SK-N-SH (cell line): ENCODE measurements around the gene DIAPH2. TPM values are rescaled to one million over a fixed set of nuclear protein-coding genes. Genes with fewer than 3 reads are reported as not detected.

Source experiments
- CTCF ChIA-PET: fragments of 300-600, 350-600 bp; formaldehyde crosslinking; extraction: SDS; loops from one replicate; lab custom pipeline; 2021; lab: Yijun Ruan, JAX
- POLR2A ChIA-PET: fragments of 350-600 bp; sonication (Branson Sonifier 250); formaldehyde crosslinking; extraction: SDS; loops from one replicate; lab custom pipeline; 2020; ENCODE audit warnings: antibody characterized with exemption, inconsistent platforms; lab: Yijun Ruan, JAX
- DNase-seq: peaks from one replicate; pipeline ENCODE4 v3.0.0; 2012
- H2AFZ ChIP-seq: fragments of 200-600 bp; sonication (generic); 2 replicates; pipeline ENCODE4 v1.8.1; 2016; ENCODE audit warnings: antibody characterized with exemption, mild to moderate bottlenecking, low read depth
- H3F3A ChIP-seq: fragments of 200-600 bp; sonication (generic); replicated peaks from 2 replicates; pipeline ENCODE3; 2016; ENCODE audit warnings: antibody characterized with exemption, mild to moderate bottlenecking; ENCODE audit not compliant: insufficient read depth
- H3K27ac ChIP-seq, 2 experiments: fragments of 200-500 bp in 1 of 2; fragments of 200-600 bp in 1 of 2; sonication (Bioruptor generic) in 1 of 2; sonication (generic), shearing (Covaris generic) in 1 of 2; 2 replicates each; pipeline versions ENCODE4 v1.5.1 to v1.6.1; 2014 to 2016; ENCODE audit warnings: low read depth in 2 of 2, inconsistent platforms in 1 of 2, low read length in 1 of 2, mild to moderate bottlenecking in 1 of 2, mixed read lengths in 1 of 2
- H3K27me3 ChIP-seq: fragments of 200-600 bp; sonication (generic), shearing (Covaris generic); 2 replicates; pipeline ENCODE4 v1.6.1; 2016; ENCODE audit warnings: mixed run types; ENCODE audit not compliant: insufficient read depth
- H3K36me3 ChIP-seq, 2 experiments: fragments of 200-500 bp in 1 of 2; fragments of 200-600 bp in 1 of 2; sonication (Bioruptor generic) in 1 of 2; sonication (generic) in 1 of 2; replicated peaks in 1 of 2; 2 replicates each; pipeline versions ENCODE3 to v1.5.1; 2014 to 2016; ENCODE audit warnings: low read length in 1 of 2, mild to moderate bottlenecking in 1 of 2; ENCODE audit not compliant: insufficient read depth in 2 of 2, control insufficient read depth in 1 of 2
- H3K4me1 ChIP-seq, 2 experiments: fragments of 200-500 bp in 1 of 2; fragments of 200-600 bp in 1 of 2; sonication (Bioruptor generic) in 1 of 2; sonication (generic), shearing (Covaris generic) in 1 of 2; 2 replicates each; pipeline versions ENCODE4 v1.5.1 to v1.6.1; 2014 to 2016; ENCODE audit warnings: low read depth in 1 of 2, low read length in 1 of 2, mixed run types in 1 of 2; ENCODE audit not compliant: insufficient read depth in 2 of 2, control insufficient read depth in 1 of 2
- H3K4me2 ChIP-seq: fragments of 200-600 bp; sonication (generic), shearing (Covaris generic); 2 replicates; pipeline ENCODE4 v1.6.1; 2017; ENCODE audit warnings: mixed run types
- H3K4me3 ChIP-seq, 2 experiments: fragments of 200-500 bp in 1 of 2; fragments of 200-600 bp in 1 of 2; sonication (Bioruptor generic) in 1 of 2; sonication (generic), shearing (Covaris generic) in 1 of 2; 2 replicates each; pipeline versions ENCODE4 v1.5.1 to v1.8.1; 2014 to 2016; ENCODE audit warnings: low read depth in 2 of 2, inconsistent platforms in 1 of 2, low read length in 1 of 2, mild to moderate bottlenecking in 1 of 2, mixed read lengths in 1 of 2, moderate library complexity in 1 of 2
- H3K79me2 ChIP-seq: fragments of 200-600 bp; sonication (generic); 2 replicates; pipeline ENCODE4 v1.8.1; 2017; ENCODE audit warnings: mild to moderate bottlenecking; ENCODE audit not compliant: insufficient read depth
- H3K9ac ChIP-seq: fragments of 200-600 bp; sonication (generic); 2 replicates; pipeline ENCODE4 v1.6.1; 2017; ENCODE audit warnings: mixed run types
- H3K9me2 ChIP-seq: fragments of 200-600 bp; sonication (generic); 2 replicates; pipeline ENCODE4 v1.6.1; 2017; ENCODE audit warnings: mixed run types
- H3K9me3 ChIP-seq: fragments of 200-600 bp; sonication (generic); 2 replicates; pipeline ENCODE4 v1.6.1; 2017; ENCODE audit warnings: mixed run types, mild to moderate bottlenecking, moderate library complexity
- H4K20me1 ChIP-seq: fragments of 200-600 bp; sonication (generic); 2 replicates; pipeline ENCODE4 v1.6.1; 2017; ENCODE audit warnings: mild to moderate bottlenecking, mixed run types; ENCODE audit not compliant: insufficient read depth
- EP300 ChIP-seq, 2 experiments: IDR thresholded peaks; 2 replicates each; pipeline versions ENCODE4 v1.4.0 to v1.6.1; 2012; ENCODE audit warnings: borderline replicate concordance in 1 of 2, low read depth in 1 of 2, low read length in 1 of 2
- GABPA ChIP-seq: IDR thresholded peaks from 2 replicates; pipeline ENCODE4 v1.4.0; 2012; ENCODE audit warnings: low read depth, mild to moderate bottlenecking
- IRF3 ChIP-seq: fragments of 150-350 bp; IDR thresholded peaks from 2 replicates; pipeline ENCODE4 v1.6.1; 2016; ENCODE audit warnings: mild to moderate bottlenecking, low read depth, low read length
- MAX ChIP-seq: IDR thresholded peaks from 2 replicates; pipeline ENCODE4 v1.4.0; 2012; ENCODE audit warnings: low read depth
- PBX3 ChIP-seq: IDR thresholded peaks from 2 replicates; pipeline ENCODE4; 2012
- TCF12 ChIP-seq: IDR thresholded peaks from 2 replicates; pipeline ENCODE4 v1.4.0; 2012
- USF2 ChIP-seq: fragments of 150-350 bp; IDR thresholded peaks from 2 replicates; pipeline ENCODE4 v1.6.1; 2017; ENCODE audit warnings: antibody characterized with exemption, low read length, low read depth, borderline replicate concordance
- WGBS: methylation state at CpG from one replicate; pipeline ENCODE4 v1.1.6; 2017; ENCODE audit warnings: low lambda C conversion rate; 5-methylcytosine and 5-hydroxymethylcytosine counted together
- polyA plus RNA-seq, 3 experiments: library from polyadenylated mRNA; depleted of rRNA; stranded (reverse); fragments of >200 nt; gene quantifications; 2 replicates each; pipeline ENCODE4 v1.2.3, GENCODE V29; 2012

The DIAPH2 gene
- polyA plus RNA-seq, 1 of the 3 experiments (the other 2 are of a cell fraction), result 1.1 TPM

GRCh38 chrX:97224148-97224547 lies 539.5 kb downstream of the DIAPH2 start (continued):
- TF ChIP-seq IRF3 (no peak), MAX (no peak), GABPA (no peak)
- TF ChIP-seq, all 33 proteins: peak for 0

GRCh38 chrX:97229318-97229717 lies 544.7 kb downstream of the DIAPH2 start:
- CTCF ChIA-PET, result no interaction called here
- H3K4me3 ChIP-seq, result no peak overlapping the region

GRCh38 chrX:97230948-97231347 lies 546.3 kb downstream of the DIAPH2 start:
- ChIA-PET CTCF (interaction anchor here (0.9 kb wide), 1 partner anchor 462 kb away, joined by 3 read pairs; no protein-coding TSS in a partner anchor), POLR2A (no interaction called here)
- Histone ChIP-seq H3K4me2 (no peak overlapping the region), H3K36me3 (no peaks in the 10 kb centered on the region), H2AFZ (no peak overlapping the region), H3K4me3 (no peak overlapping the region), H3K9me2 (no peaks in the 10 kb centered on the region), H3K9me3 (no peaks in the 10 kb centered on the region), H3K27me3 (no peaks in the 10 kb centered on the region), H3K4me1 (no peaks in the 10 kb centered on the region; a peak in 1 of 4 replicates), H3F3A (no peaks in the 10 kb centered on the region), H4K20me1 (no peaks in the 10 kb centered on the region), H3K27ac (no peak overlapping the region), H3K79me2 (no peaks in the 10 kb centered on the region), H3K9ac (no peak overlapping the region)
- TF ChIP-seq PBX3 (no peak), USF2 (no peak)
- no peak for DNase-seq
- WGBS, result 46% methylated on average over 3 of the region's 3 CpGs

More at GRCh38 chrX:97229318-97229717, 544.7 kb downstream of the DIAPH2 start:
- no peaks in the 10 kb centered on the region for H3K79me2 ChIP-seq
- H2AFZ ChIP-seq, result no peak overlapping the region
- DNase-seq, result peak; percentile 20
- H3K9ac ChIP-seq, result no peak overlapping the region
- H3K9me3 ChIP-seq, result no peaks in the 10 kb centered on the region
- no peaks in the 10 kb centered on the region for H3K27me3 ChIP-seq
- H3K36me3 ChIP-seq, result no peaks in the 10 kb centered on the region
- no peak for TF ChIP-seq GABPA
- TF ChIP-seq EP300 (IDR thresholded peaks at IDR 0.05; ENCODE audit: borderline replicate concordance in 1 of 2, low read depth in 1 of 2, low read length in 1 of 2), result peak in 1 of 2 experiments; percentile 59; a peak in 2 of 4 replicates
- peak; percentile 52; the same call in 1 of the 2 replicates for TF ChIP-seq TCF12
- TF ChIP-seq PBX3, result peak; percentile 54; the same call in 1 of the 2 replicates
- TF ChIP-seq, all 33 proteins: peak for 3
- POLR2A ChIA-PET, result no interaction called here
- no peaks in the 10 kb centered on the region for H3K9me2 ChIP-seq
- H3K27ac ChIP-seq, result no peak overlapping the region
- H3K4me2 ChIP-seq, result no peak overlapping the region
- no peaks in the 10 kb centered on the region; a peak in 1 of 4 replicates for H3K4me1 ChIP-seq
- no peaks in the 10 kb centered on the region for H3F3A ChIP-seq
- no peaks in the 10 kb centered on the region for H4K20me1 ChIP-seq
